SK-N-SH treated with all-trans-retinoic acid at 6 μM for 48 hours (cell line): ENCODE measurements around the gene SYT8.

ENCODE experiments used
- ATAC-seq: fragments of 200-7000 bp; cut with Tn5 transposase; 3 replicates; pipeline ENCODE4 v1.9.1; 2020; ENCODE audit warnings: mild to moderate bottlenecking, moderate library complexity
- ARNTL ChIP-seq: fragments of 450-650 bp; formaldehyde crosslinking; IDR thresholded peaks from 2 replicates; pipeline ENCODE4 v1.5.0; 2020; ENCODE audit warnings: low read depth, mild to moderate bottlenecking, moderate library complexity, borderline replicate concordance
- BACH2 ChIP-seq: fragments of 250-450 bp; sonication (Bioruptor Pico); IDR thresholded peaks from 2 replicates; pipeline ENCODE4 v1.9.0; 2021; ENCODE audit warnings: mild to moderate bottlenecking, borderline replicate concordance
- CREB5 ChIP-seq: fragments of 250-450 bp; sonication (Bioruptor Pico); IDR thresholded peaks from 2 replicates; pipeline ENCODE4 v1.5.1; 2020; ENCODE audit warnings: low read depth, mild to moderate bottlenecking, moderate library complexity
- CSRNP3 ChIP-seq: fragments of 250-450 bp; sonication (Bioruptor Pico); IDR thresholded peaks from 2 replicates; pipeline ENCODE4 v1.5.1; 2021; ENCODE audit warnings: mild to moderate bottlenecking, moderate library complexity
- GLIS3 ChIP-seq: fragments of 250-450 bp; sonication (Bioruptor Pico); IDR thresholded peaks from 2 replicates; pipeline ENCODE4 v1.5.0; 2020; ENCODE audit warnings: mild to moderate bottlenecking, moderate library complexity
- ISL1 ChIP-seq: fragments of 250-450 bp; sonication (Bioruptor Pico); IDR thresholded peaks from 2 replicates; pipeline ENCODE4 v2.1.2; 2022; ENCODE audit warnings: mild to moderate bottlenecking, moderate library complexity
- OSR1 ChIP-seq: fragments of 250-450 bp; sonication (Bioruptor Pico); IDR thresholded peaks from 2 replicates; pipeline ENCODE4 v1.8.0; 2022; ENCODE audit warnings: moderate library complexity, mild to moderate bottlenecking, inconsistent platforms
- POU6F1 ChIP-seq: fragments of 250-450 bp; sonication (Bioruptor Pico); IDR thresholded peaks from 2 replicates; pipeline ENCODE4 v1.8.0; 2021; ENCODE audit warnings: low read depth, mild to moderate bottlenecking, moderate library complexity, borderline replicate concordance
- PPARA ChIP-seq: fragments of 250-450 bp; sonication (Bioruptor Pico); IDR thresholded peaks from 2 replicates; pipeline ENCODE4 v1.5.0; 2020; ENCODE audit warnings: mild to moderate bottlenecking, borderline replicate concordance
- RARB ChIP-seq: fragments of 250-450 bp; sonication (Bioruptor Pico); IDR thresholded peaks from 2 replicates; pipeline ENCODE4 v1.8.0; 2021; ENCODE audit warnings: mild to moderate bottlenecking, moderate library complexity
- SNAI2 ChIP-seq: fragments of 250-450 bp; sonication (Bioruptor Pico); IDR thresholded peaks from 2 replicates; pipeline ENCODE4 v1.5.0; 2020; ENCODE audit warnings: mild to moderate bottlenecking, moderate library complexity
- TOX ChIP-seq: fragments of 250-450 bp; sonication (Bioruptor Pico); IDR thresholded peaks from 2 replicates; pipeline ENCODE4 v1.8.0; 2021; ENCODE audit warnings: mild to moderate bottlenecking, moderate library complexity, borderline replicate concordance
- TSHZ2 ChIP-seq: fragments of 250-450 bp; sonication (Bioruptor Pico); IDR thresholded peaks from 2 replicates; pipeline ENCODE4 v1.5.0; 2020; ENCODE audit warnings: mild to moderate bottlenecking, moderate library complexity
- ZFP3 ChIP-seq: fragments of 250-450 bp; sonication (Bioruptor Pico); IDR thresholded peaks from 2 replicates; pipeline ENCODE4 v1.5.0; 2020; ENCODE audit warnings: mild to moderate bottlenecking, moderate library complexity
- ZFP30 ChIP-seq: fragments of 450-650 bp; formaldehyde crosslinking; IDR thresholded peaks from 2 replicates; pipeline ENCODE4 v1.5.0; 2022; ENCODE audit warnings: mild to moderate bottlenecking, moderate library complexity
- ZNF70 ChIP-seq: fragments of 450-650 bp; formaldehyde crosslinking; IDR thresholded peaks from 2 replicates; pipeline ENCODE4 v1.5.0; 2020; ENCODE audit warnings: mild to moderate bottlenecking, moderate library complexity
- ZNF8 ChIP-seq: fragments of 450-650 bp; formaldehyde crosslinking; IDR thresholded peaks from 2 replicates; pipeline ENCODE4 v1.5.0; 2020; ENCODE audit warnings: mild to moderate bottlenecking, moderate library complexity

SYT8 gene

GRCh38 chr11:1834779-1835670 is at the start of gene SYT8:
TSS of gene SYT8 (plus strand) at chr11:1834990. CDS start at chr11:1835106, 116 bp downstream.
- ATAC-seq = no peak
- TF ChIP-seq TOX (no peak), SNAI2 (CRISPR knock-in tag) (no peak), ZNF70 (no peak), CREB5 (CRISPR knock-in tag) (no peak), POU6F1 (CRISPR knock-in tag) (no peak), ZFP30 (no peak), GLIS3 (CRISPR knock-in tag) (no peak), ISL1 (CRISPR knock-in tag) (no peak), TSHZ2 (CRISPR knock-in tag) (no peak)

GRCh38 chr11:1785749-1786413 is 48.9 kb upstream of the SYT8 start:
- no peak for ATAC-seq
- TF ChIP-seq TSHZ2 (CRISPR knock-in tag) = no peak
- no peak for TF ChIP-seq CSRNP3

- ATAC-seq = no peak
- TF ChIP-seq BACH2 (CRISPR knock-in tag) = no peak
- TF ChIP-seq OSR1 (CRISPR knock-in tag) = no peak
- TF ChIP-seq GLIS3 (CRISPR knock-in tag) = no peak
- no peak for TF ChIP-seq PPARA (CRISPR knock-in tag)
- no peak for TF ChIP-seq ZFP3
- TF ChIP-seq ZNF8 (CRISPR knock-in tag) = no peak
- TF ChIP-seq RARB (CRISPR knock-in tag) = no peak
- no peak for TF ChIP-seq ZFP30
- TF ChIP-seq ARNTL = no peak
- TF ChIP-seq TSHZ2 (CRISPR knock-in tag) = no peak
- TF ChIP-seq CSRNP3 = no peak
- no peak for TF ChIP-seq SNAI2 (CRISPR knock-in tag)
- TF ChIP-seq ISL1 (CRISPR knock-in tag) = no peak
- no peak for TF ChIP-seq CREB5 (CRISPR knock-in tag)
These were observed 48.3 kb upstream of the SYT8 start for GRCh38 chr11:1786466-1786865.
